Mammary epithelial cell (primary cell): ENCODE results near the gene SOX11.

Source experiments
- CTCF ChIP-seq, 2 donors: IDR thresholded peaks in 1 of 2; conservative IDR thresholded peaks in 1 of 2; 2 replicates each; pipeline ENCODE4 v1.5.1; 2011 to 2012; ENCODE audit warnings: inconsistent platforms in 2 of 2, low read length in 2 of 2, mild to moderate bottlenecking in 2 of 2, control low read depth in 1 of 2, low read depth in 1 of 2; ENCODE audit not compliant: insufficient read depth in 1 of 2; ENCODE audit errors: extremely low read depth in 1 of 2
- EZH2 ChIP-seq: IDR thresholded peaks from 2 replicates; pipeline ENCODE4 v1.6.1; 2012; ENCODE audit warnings: low read length, inconsistent platforms, borderline replicate concordance

GRCh38 chr2:5661362-5661761 is 30.8 kb upstream of the SOX11 start:
- TF ChIP-seq CTCF (conservative IDR thresholded peaks at IDR 0.05 in 1 of 2, IDR thresholded peaks at IDR 0.05 in 1 of 2; ENCODE audit: extremely low read depth in 1 of 2, insufficient read depth in 1 of 2, low read depth in 1 of 2, low read length in 2 of 2) = no peak
- no peak for TF ChIP-seq EZH2
